Subcutaneous adipose tissue (tissue), 4 donors: ENCODE data around the gene SLC7A6. TPM values are rescaled to one million over a fixed set of nuclear protein-coding genes. Genes with fewer than 3 reads are reported as not detected.

Experiments used
- CTCF ChIP-seq: fragments of 450-650 bp; IDR thresholded peaks from one replicate; pipeline ENCODE4 v1.5.1; 2016; ENCODE audit warnings: low read depth, mild to moderate bottlenecking, control low read depth, antibody characterized with exemption, moderate library complexity
- total RNA-seq, 4 donors: library from RNA; depleted of rRNA; stranded (reverse); fragments of >200 nt; gene quantifications; one replicate each; pipeline ENCODE4 v1.1.0, GENCODE V29; 2016

Gene SLC7A6
- total RNA-seq, 4 donors from 2014 or later, result 87.4 to 494 (median 177) TPM

- no peak for TF ChIP-seq CTCF
Measured at GRCh38 chr16:68313116-68313515, 48.8 kb downstream of the SLC7A6 start.

- TF ChIP-seq CTCF, result no peak
Measured at GRCh38 chr16:68319185-68319908, 55.0 kb downstream of the SLC7A6 start.

- no peak for TF ChIP-seq CTCF
Measured at GRCh38 chr16:68324336-68324735, 60.0 kb downstream of the SLC7A6 start.

GRCh38 chr16:68324780-68325357 is 60.5 kb downstream of the SLC7A6 start:
- TF ChIP-seq CTCF, result no peak

GRCh38 chr16:68328151-68328859 is 64.0 kb downstream of the SLC7A6 start:
- TF ChIP-seq CTCF, result no peak

- no peak for TF ChIP-seq CTCF
Measured at GRCh38 chr16:68328860-68329390, 64.6 kb downstream of the SLC7A6 start.

GRCh38 chr16:68331879-68332410 is 67.6 kb downstream of the SLC7A6 start:
- TF ChIP-seq CTCF, result no peak
